ENCODE data around the gene CCR7.
"Not testable (repeated sequence)": the region's sequence is repeated elsewhere in the genome, so short reads cannot be mapped to it uniquely, and the experiment has no call there.

CCR7 gene

GRCh38 chr17:40548982-40549685 lies 16.1 kb downstream of the CCR7 start:
- DNase-seq (ENCODE audit: low spot score in 2 of 2) (no peak), ATAC-seq (replicated peaks; ENCODE audit: extremely low read depth, poor library complexity, severe bottlenecking) (no peak)
- Mint-ChIP-seq H3K27ac (ENCODE audit: low read depth) (peak overlapping the region; percentile 45), H3K4me1 (peaks cover 74% of the 10 kb centered on the region), H3K4me3 (peak overlapping the region; percentile 28), H3K9me3 (no peaks in the 10 kb centered on the region), H3K27me3 (no peaks in the 10 kb centered on the region), H3K36me3 (ENCODE audit: insufficient read depth) (peaks cover 20% of the 10 kb centered on the region)

GRCh38 chr17:40548491-40548981 lies 16.7 kb downstream of the CCR7 start:
- Mint-ChIP-seq H3K27ac (ENCODE audit: low read depth) (peak overlapping the region; percentile 45), H3K9me3 (no peaks in the 10 kb centered on the region), H3K4me3 (peak overlapping the region; percentile 39)

GRCh38 chr17:40547785-40548478 lies 17.3 kb downstream of the CCR7 start:
- no peaks in the 10 kb centered on the region for H3K27me3 Mint-ChIP-seq
- H3K4me3 Mint-ChIP-seq, result peak overlapping the region; percentile 39
- H3K36me3 Mint-ChIP-seq (ENCODE audit: insufficient read depth), result peaks cover 9% of the 10 kb centered on the region
- ATAC-seq (replicated peaks; ENCODE audit: extremely low read depth, poor library complexity, severe bottlenecking) (peak; percentile 42), DNase-seq (ENCODE audit: low spot score in 2 of 2) (no peak)
- H3K9me3 Mint-ChIP-seq, result no peaks in the 10 kb centered on the region
- peaks cover 72% of the 10 kb centered on the region for H3K4me1 Mint-ChIP-seq
- H3K27ac Mint-ChIP-seq (ENCODE audit: low read depth), result peak overlapping the region; percentile 45

More at GRCh38 chr17:40548491-40548981, 16.7 kb downstream of the CCR7 start:
- ATAC-seq (replicated peaks; ENCODE audit: extremely low read depth, poor library complexity, severe bottlenecking) (no peak), DNase-seq (ENCODE audit: low spot score in 2 of 2) (no peak)
- no peaks in the 10 kb centered on the region for H3K27me3 Mint-ChIP-seq
- H3K4me1 Mint-ChIP-seq, result peaks cover 70% of the 10 kb centered on the region
- H3K36me3 Mint-ChIP-seq (ENCODE audit: insufficient read depth), result peaks cover 14% of the 10 kb centered on the region

- Mint-ChIP-seq H3K4me3 (peak overlapping the region; percentile 39), H3K9me3 (no peaks in the 10 kb centered on the region), H3K36me3 (ENCODE audit: insufficient read depth) (peaks cover 11% of the 10 kb centered on the region), H3K4me1 (peaks cover 72% of the 10 kb centered on the region), H3K27ac (ENCODE audit: low read depth) (peak overlapping the region; percentile 45), H3K27me3 (no peaks in the 10 kb centered on the region)
- DNase-seq (ENCODE audit: low spot score in 2 of 2), result peak in 1 of 2 donors; percentile 60
- ATAC-seq (replicated peaks; ENCODE audit: extremely low read depth, poor library complexity, severe bottlenecking), result peak; percentile 72
Measured at GRCh38 chr17:40547079-40547784, 18.0 kb downstream of the CCR7 start.

GRCh38 chr17:40546497-40546896 lies 18.8 kb downstream of the CCR7 start:
- not testable (repeated sequence) for H3K9me3 Mint-ChIP-seq; ATAC-seq (replicated peaks; ENCODE audit: extremely low read depth, poor library complexity, severe bottlenecking); DNase-seq (ENCODE audit: low spot score in 2 of 2); H3K4me3 Mint-ChIP-seq; H3K27ac Mint-ChIP-seq (ENCODE audit: low read depth); H3K27me3 Mint-ChIP-seq
- Mint-ChIP-seq H3K36me3 (ENCODE audit: insufficient read depth) (peaks cover 11% of the 10 kb centered on the region), H3K4me1 (peaks cover 75% of the 10 kb centered on the region)

GRCh38 chr17:40545660-40546059 lies 19.6 kb downstream of the CCR7 start:
- ATAC-seq (replicated peaks; ENCODE audit: extremely low read depth, poor library complexity, severe bottlenecking) (no peak), DNase-seq (ENCODE audit: low spot score in 2 of 2) (no peak)
- Mint-ChIP-seq H3K36me3 (ENCODE audit: insufficient read depth) (peaks cover 18% of the 10 kb centered on the region), H3K27me3 (no peaks in the 10 kb centered on the region), H3K4me3 (no peak overlapping the region), H3K9me3 (no peaks in the 10 kb centered on the region), H3K27ac (ENCODE audit: low read depth) (no peak overlapping the region), H3K4me1 (peaks cover 77% of the 10 kb centered on the region)

- H3K4me3 Mint-ChIP-seq, result peak overlapping the region; percentile 71
- H3K27me3 Mint-ChIP-seq, result no peaks in the 10 kb centered on the region
- no peaks in the 10 kb centered on the region for H3K9me3 Mint-ChIP-seq
- peaks cover 69% of the 10 kb centered on the region for H3K4me1 Mint-ChIP-seq
- ATAC-seq (replicated peaks; ENCODE audit: extremely low read depth, poor library complexity, severe bottlenecking) (no peak), DNase-seq (ENCODE audit: low spot score in 2 of 2) (peak in 1 of 2 donors; percentile 39)
- H3K27ac Mint-ChIP-seq (ENCODE audit: low read depth), result peak overlapping the region; percentile 96
- H3K36me3 Mint-ChIP-seq (ENCODE audit: insufficient read depth), result peaks cover 19% of the 10 kb centered on the region
Measured at GRCh38 chr17:40542558-40543411, 22.5 kb downstream of the CCR7 start.

- peaks cover 19% of the 10 kb centered on the region for H3K36me3 Mint-ChIP-seq (ENCODE audit: insufficient read depth)
- DNase-seq (ENCODE audit: low spot score in 2 of 2) (no peak), ATAC-seq (replicated peaks; ENCODE audit: extremely low read depth, poor library complexity, severe bottlenecking) (no peak)
- peaks cover 69% of the 10 kb centered on the region for H3K4me1 Mint-ChIP-seq
- no peaks in the 10 kb centered on the region for H3K27me3 Mint-ChIP-seq
- H3K27ac Mint-ChIP-seq (ENCODE audit: low read depth), result peak overlapping the region; percentile 96
- H3K4me3 Mint-ChIP-seq, result peak overlapping the region; percentile 71
- no peaks in the 10 kb centered on the region for H3K9me3 Mint-ChIP-seq
Measured at GRCh38 chr17:40541873-40542557, 23.3 kb downstream of the CCR7 start.

- ATAC-seq (replicated peaks; ENCODE audit: extremely low read depth, poor library complexity, severe bottlenecking), result peak; percentile 75
- no peaks in the 10 kb centered on the region for H3K9me3 Mint-ChIP-seq
- DNase-seq (ENCODE audit: low spot score in 2 of 2), result peak; percentile 51 to 79
- H3K27ac Mint-ChIP-seq (ENCODE audit: low read depth), result peak overlapping the region; percentile 96
- no peaks in the 10 kb centered on the region for H3K27me3 Mint-ChIP-seq
- H3K36me3 Mint-ChIP-seq (ENCODE audit: insufficient read depth), result peaks cover 19% of the 10 kb centered on the region
- peaks cover 66% of the 10 kb centered on the region for H3K4me1 Mint-ChIP-seq
- H3K4me3 Mint-ChIP-seq, result peak overlapping the region; percentile 71
Measured at GRCh38 chr17:40541060-40541872, 24.0 kb downstream of the CCR7 start.

- ATAC-seq (replicated peaks; ENCODE audit: extremely low read depth, poor library complexity, severe bottlenecking) (peak; percentile 30), DNase-seq (ENCODE audit: low spot score in 2 of 2) (peak in 1 of 2 donors; percentile 51)
- H3K4me1 Mint-ChIP-seq, result peaks cover 66% of the 10 kb centered on the region
- H3K36me3 Mint-ChIP-seq (ENCODE audit: insufficient read depth), result peaks cover 19% of the 10 kb centered on the region
- H3K27ac Mint-ChIP-seq (ENCODE audit: low read depth), result peak overlapping the region; percentile 96
- H3K27me3 Mint-ChIP-seq, result no peaks in the 10 kb centered on the region
- peak overlapping the region; percentile 71 for H3K4me3 Mint-ChIP-seq
- no peaks in the 10 kb centered on the region for H3K9me3 Mint-ChIP-seq
Measured at GRCh38 chr17:40540448-40540847, 24.8 kb downstream of the CCR7 start.

Measured in central memory CD8-positive, alpha-beta T cell (primary cell).